Endothelial cell (in vitro differentiated cells): ENCODE measurements around the gene STX4. TPM values are rescaled to one million over a fixed set of nuclear protein-coding genes. Genes with fewer than 3 reads are reported as not detected.

Source experiments
- DNase-seq: peaks from one replicate; pipeline ENCODE4 v3.0.0; 2021; ENCODE audit warnings: low spot score
- H3K27ac Mint-ChIP-seq: one replicate; pipeline ENCODE4 v1.8.0; 2021; ENCODE audit warnings: mixed read lengths, inconsistent platforms; ENCODE audit not compliant: unreplicated experiment
- H3K27me3 Mint-ChIP-seq: one replicate; pipeline ENCODE4 v1.8.0; 2021; ENCODE audit warnings: mild to moderate bottlenecking, moderate library complexity, mixed read lengths, inconsistent platforms; ENCODE audit not compliant: unreplicated experiment
- H3K36me3 Mint-ChIP-seq: one replicate; pipeline ENCODE4 v1.8.0; 2021; ENCODE audit warnings: mild to moderate bottlenecking, low read depth, mixed read lengths, inconsistent platforms; ENCODE audit not compliant: unreplicated experiment
- H3K4me1 Mint-ChIP-seq: one replicate; pipeline ENCODE4 v1.8.0; 2021; ENCODE audit warnings: mild to moderate bottlenecking, mixed read lengths, inconsistent platforms; ENCODE audit not compliant: unreplicated experiment
- H3K4me3 Mint-ChIP-seq: one replicate; pipeline ENCODE4 v1.8.0; 2021; ENCODE audit warnings: mild to moderate bottlenecking, mixed read lengths, inconsistent platforms; ENCODE audit not compliant: unreplicated experiment
- H3K9me3 Mint-ChIP-seq: one replicate; pipeline ENCODE4 v1.8.0; 2021; ENCODE audit warnings: mixed read lengths, inconsistent platforms; ENCODE audit not compliant: unreplicated experiment
- total RNA-seq: library from RNA; stranded (reverse); fragmentation: NEBNext Ultra II Directional; extraction: Animal tissue kit (Norgen Biotek cat#: 25700); gene quantifications from one replicate; pipeline ENCODE4 v1.2.1, GENCODE V29; 2021; ENCODE audit not compliant: unreplicated experiment
- TF ChIP-seq, protein P1 (sequence below): fragments of 200-600 bp; sonication (generic); IDR thresholded peaks from one replicate; pipeline ENCODE4 v1.5.0; 2021; ENCODE audit warnings: antibody characterized with exemption; ENCODE audit not compliant: unreplicated experiment

Gene STX4
- total RNA-seq, 1 donor from 2014 or later, result 74.2 TPM

DNA sequence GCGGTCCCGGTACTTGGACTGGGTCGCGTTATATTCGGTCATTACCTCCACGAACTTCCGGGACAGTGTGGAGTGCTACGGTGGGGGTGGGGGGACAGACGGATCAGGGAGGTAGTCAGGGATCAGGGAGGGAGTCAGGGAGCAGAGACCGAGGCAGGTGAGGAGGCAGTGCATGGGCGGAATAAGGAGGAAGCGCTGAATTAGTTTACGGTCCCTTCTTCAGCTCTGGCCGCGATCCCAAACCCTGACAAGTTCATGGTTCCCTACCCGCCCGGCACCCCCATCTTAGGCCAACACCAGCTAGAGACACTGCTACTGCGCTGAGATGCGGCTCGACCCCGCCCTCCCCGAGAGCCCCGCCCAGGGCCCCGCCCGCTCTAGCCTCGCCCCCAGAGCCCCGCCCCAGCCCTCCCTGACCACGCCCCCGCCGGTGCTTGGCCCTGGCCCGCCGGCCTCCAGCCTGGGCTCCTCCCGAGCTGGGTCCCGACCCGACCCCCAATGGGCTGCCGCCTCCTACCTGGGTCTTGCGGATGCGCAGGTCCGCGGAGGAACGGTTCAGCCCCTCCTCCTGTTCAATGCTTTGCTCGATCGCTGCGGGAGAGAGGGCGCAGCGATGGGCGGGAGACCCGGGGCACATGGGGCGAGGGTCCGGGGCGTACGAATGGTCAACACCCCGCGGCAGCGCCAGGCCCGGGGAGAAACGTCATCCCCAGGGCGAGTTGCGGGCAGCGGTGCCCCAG lies 36.2 kb upstream of the STX4 start:
- peak overlapping the region; percentile 76 for H3K4me3 Mint-ChIP-seq
- no peaks in the 10 kb centered on the region for H3K9me3 Mint-ChIP-seq
- TF ChIP-seq, protein P1, sequence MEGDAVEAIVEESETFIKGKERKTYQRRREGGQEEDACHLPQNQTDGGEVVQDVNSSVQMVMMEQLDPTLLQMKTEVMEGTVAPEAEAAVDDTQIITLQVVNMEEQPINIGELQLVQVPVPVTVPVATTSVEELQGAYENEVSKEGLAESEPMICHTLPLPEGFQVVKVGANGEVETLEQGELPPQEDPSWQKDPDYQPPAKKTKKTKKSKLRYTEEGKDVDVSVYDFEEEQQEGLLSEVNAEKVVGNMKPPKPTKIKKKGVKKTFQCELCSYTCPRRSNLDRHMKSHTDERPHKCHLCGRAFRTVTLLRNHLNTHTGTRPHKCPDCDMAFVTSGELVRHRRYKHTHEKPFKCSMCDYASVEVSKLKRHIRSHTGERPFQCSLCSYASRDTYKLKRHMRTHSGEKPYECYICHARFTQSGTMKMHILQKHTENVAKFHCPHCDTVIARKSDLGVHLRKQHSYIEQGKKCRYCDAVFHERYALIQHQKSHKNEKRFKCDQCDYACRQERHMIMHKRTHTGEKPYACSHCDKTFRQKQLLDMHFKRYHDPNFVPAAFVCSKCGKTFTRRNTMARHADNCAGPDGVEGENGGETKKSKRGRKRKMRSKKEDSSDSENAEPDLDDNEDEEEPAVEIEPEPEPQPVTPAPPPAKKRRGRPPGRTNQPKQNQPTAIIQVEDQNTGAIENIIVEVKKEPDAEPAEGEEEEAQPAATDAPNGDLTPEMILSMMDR, result no peak
- H3K27ac Mint-ChIP-seq, result no peak overlapping the region
- peaks cover 3% of the 10 kb centered on the region for H3K36me3 Mint-ChIP-seq
- H3K4me1 Mint-ChIP-seq, result peaks cover 3% of the 10 kb centered on the region
- H3K27me3 Mint-ChIP-seq, result peaks cover 8% of the 10 kb centered on the region
- peak; percentile 56 for DNase-seq

DNA sequence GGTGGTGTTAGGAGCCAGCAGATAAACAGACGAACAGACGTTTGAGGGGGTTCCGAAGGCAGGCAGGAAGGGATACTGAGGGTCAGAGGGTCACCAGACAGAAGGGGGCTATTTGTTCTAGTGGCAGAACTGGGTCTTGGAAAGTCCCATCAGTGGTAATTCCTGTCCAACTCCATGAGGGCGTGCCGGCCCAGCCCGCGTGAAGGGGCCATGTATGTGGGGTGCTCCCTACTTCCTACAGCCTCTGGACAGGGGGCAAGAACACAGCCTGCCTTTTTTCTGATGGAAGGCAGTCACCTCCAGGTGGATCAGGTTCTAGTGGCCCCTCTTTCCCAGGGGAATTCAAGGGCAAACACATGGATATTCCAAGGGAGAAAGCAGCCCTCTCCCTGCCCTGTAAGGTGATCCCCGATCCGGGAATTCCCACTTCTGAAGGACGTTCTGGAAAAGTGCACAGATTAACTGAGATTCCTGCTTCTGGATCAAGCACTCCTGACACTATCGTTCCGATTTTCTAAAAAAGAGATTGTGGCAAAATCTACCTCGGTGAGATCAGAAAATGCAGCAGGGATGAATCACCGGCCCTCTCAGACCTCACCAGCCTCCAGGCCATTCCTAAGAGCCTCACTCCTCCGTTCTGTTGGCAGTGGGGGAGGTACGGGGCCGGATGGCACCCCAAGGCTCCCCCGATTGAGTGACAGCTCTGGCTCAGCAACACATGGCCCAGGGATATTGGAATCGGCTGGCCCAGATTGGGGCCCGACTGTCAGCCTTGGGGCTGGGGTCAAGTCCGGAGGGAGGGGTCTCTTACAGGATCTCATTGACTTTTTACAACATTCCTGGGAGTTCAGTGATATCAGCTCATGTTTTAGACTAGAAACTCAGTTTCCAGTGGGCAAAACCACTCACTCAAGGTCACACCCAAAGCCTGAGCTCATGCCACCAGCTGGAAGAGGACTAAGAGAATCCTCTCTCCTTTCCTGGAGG lies 35.3 kb upstream of the STX4 start:
- H3K27ac Mint-ChIP-seq, result no peak overlapping the region
- TF ChIP-seq, protein P1, result no peak
- peaks cover 3% of the 10 kb centered on the region for H3K4me1 Mint-ChIP-seq
- H3K4me3 Mint-ChIP-seq, result no peak overlapping the region
- H3K27me3 Mint-ChIP-seq, result peaks cover 6% of the 10 kb centered on the region
- no peak for DNase-seq
- no peaks in the 10 kb centered on the region for H3K9me3 Mint-ChIP-seq
- peaks cover 3% of the 10 kb centered on the region for H3K36me3 Mint-ChIP-seq

DNA sequence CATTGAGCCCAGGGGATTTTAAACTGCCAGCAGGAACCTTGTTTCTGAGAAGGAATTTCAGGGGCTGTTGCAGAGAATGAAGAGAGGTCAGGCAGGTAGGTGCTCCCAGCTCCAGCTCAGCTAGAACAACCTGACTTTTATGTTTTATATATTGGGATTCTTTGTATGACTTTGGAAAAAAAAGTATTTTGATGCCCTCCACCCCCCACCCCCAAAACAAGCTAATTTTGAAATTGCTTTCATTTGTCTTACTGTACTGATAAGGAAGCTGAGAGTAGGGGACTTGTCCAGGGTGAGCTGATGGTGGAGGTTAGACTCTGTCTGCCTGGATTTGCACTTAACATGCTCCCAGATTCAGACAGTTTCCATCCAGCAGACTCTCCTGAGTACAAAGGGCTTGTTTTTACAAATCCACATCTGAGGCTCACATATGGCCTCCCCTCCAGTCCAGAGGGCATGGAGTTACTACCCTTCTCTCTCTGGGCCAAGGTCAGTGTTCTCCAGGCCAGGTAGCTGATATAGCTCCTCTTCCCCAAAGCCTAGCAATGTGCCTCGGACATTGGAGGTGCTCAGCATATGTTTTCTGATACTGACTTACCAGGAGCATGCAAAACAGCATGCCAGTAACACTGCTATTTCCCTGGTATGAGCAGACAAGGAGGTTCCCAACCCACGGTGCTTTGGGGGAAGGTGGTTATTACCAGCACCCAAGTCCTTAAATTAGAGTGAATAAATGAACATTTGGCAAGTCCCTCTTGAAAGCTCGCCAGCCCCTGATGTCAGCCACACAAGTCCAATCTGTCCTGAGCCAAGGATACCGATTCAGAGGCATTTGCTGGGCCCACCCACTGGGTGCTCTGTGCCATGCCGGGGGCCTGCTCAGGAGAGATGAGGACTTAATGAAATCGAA lies 34.3 kb upstream of the STX4 start:
- DNase-seq, result no peak
- Mint-ChIP-seq H3K4me3 (no peak overlapping the region), H3K36me3 (peaks cover 3% of the 10 kb centered on the region), H3K4me1 (peaks cover 3% of the 10 kb centered on the region), H3K27me3 (peaks cover 6% of the 10 kb centered on the region), H3K27ac (no peak overlapping the region), H3K9me3 (no peaks in the 10 kb centered on the region)
- TF ChIP-seq, protein P1, result no peak

DNA sequence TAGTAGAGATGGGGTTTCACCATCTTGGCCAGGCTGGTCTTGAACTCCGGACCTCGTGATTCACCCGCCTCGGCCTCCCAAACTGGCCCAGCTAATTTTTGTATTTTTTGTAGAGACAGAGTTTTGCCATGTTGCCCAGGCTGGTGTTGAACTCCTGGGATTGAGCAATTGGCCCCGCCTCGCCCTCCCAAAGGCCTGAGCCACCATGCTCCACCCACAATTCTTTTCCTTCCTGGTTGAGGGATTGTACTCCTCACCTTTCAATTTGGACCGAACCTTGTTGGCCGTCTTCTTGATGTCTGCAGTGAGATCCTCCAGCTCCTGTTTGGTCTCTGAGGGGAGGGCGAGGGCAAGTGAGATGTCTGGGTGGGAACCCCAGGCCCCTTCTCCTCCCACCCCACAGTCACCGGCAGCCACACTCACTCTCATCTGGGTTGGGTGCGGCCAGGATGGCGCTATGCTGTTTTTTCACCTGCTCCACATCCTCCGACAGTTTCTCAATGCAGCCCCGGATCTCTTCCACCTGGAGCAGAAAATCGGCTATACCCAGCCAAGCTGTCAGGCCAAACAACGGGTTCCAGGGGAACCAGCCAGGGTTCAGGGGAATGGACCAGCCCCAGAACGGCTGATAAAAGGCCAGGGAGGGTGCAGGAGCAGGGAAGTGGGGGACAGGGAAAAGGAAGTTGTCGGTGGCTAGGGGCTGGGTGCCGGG lies 32.5 kb upstream of the STX4 start:
- Mint-ChIP-seq H3K36me3 (peaks cover 3% of the 10 kb centered on the region), H3K4me1 (peaks cover 3% of the 10 kb centered on the region), H3K27ac (no peak overlapping the region), H3K4me3 (no peak overlapping the region), H3K27me3 (peaks cover 6% of the 10 kb centered on the region), H3K9me3 (no peaks in the 10 kb centered on the region)
- no peak for DNase-seq
- TF ChIP-seq, protein P1, result no peak
